BLaER1 treated with 17β-estradiol and CSF1 and Interleukin-3, amounts not matched to agents 10 nM and 100 nM (cell line): Measurements from ENCODE around the gene NOC2L.
A peak's percentile ranks its signal among the peaks of the same experiment; 100 is the strongest.

Experiments used
- H3K27ac ChIP-seq, 11 experiments: shearing (Covaris generic); formaldehyde crosslinking; 2 replicates each; pipeline ENCODE4 v1.8.1; 2022
- H3K27me3 ChIP-seq, 11 experiments: shearing (Covaris generic); formaldehyde crosslinking; 2 replicates each; pipeline ENCODE4 v1.8.1; 2022
- H3K36me3 ChIP-seq, 11 experiments: shearing (Covaris generic); formaldehyde crosslinking; 2 replicates each; pipeline ENCODE4 v1.8.1; 2022
- H3K4me1 ChIP-seq, 10 experiments: shearing (Covaris generic); formaldehyde crosslinking; 2 replicates each; pipeline ENCODE4 v1.8.1; 2022
- H3K4me2 ChIP-seq, 11 experiments: shearing (Covaris generic); formaldehyde crosslinking; 2 replicates each; pipeline ENCODE4 v1.8.1; 2022
- H3K4me3 ChIP-seq, 10 experiments: shearing (Covaris generic); formaldehyde crosslinking; 2 replicates each; pipeline ENCODE4 v1.8.1; 2022
- H3K9ac ChIP-seq, 11 experiments: shearing (Covaris generic); formaldehyde crosslinking; 2 replicates each; pipeline ENCODE4 v1.8.1; 2022
- H3K9me3 ChIP-seq, 11 experiments: shearing (Covaris generic); formaldehyde crosslinking; replicated peaks in 1 of 11; 2 replicates each; pipeline ENCODE4 v1.8.1; 2022
- H4K20me1 ChIP-seq, 11 experiments: shearing (Covaris generic); formaldehyde crosslinking; 2 replicates each; pipeline ENCODE4 v1.8.1; 2022
- Cebpa-rat ChIP-seq, 11 experiments: shearing (Covaris generic); IDR thresholded peaks; 2 replicates each; pipeline ENCODE4 v1.8.1; 2022

The NOC2L gene

GRCh38 chr1:958823-959730, at the start of gene NOC2L:
NOC2L (minus strand) TSS chr1:959256; CDS start chr1:959240, 16 bp downstream.
- peaks cover 6 to 17% (median 7%) of the 10 kb centered on the region in 11 experiments; a peak in 18 of 22 replicates for H3K27me3 ChIP-seq
- TF ChIP-seq Cebpa-rat (IDR thresholded peaks at IDR 0.05) = no peak
- H3K9me3 ChIP-seq = no peaks in the 10 kb centered on the region
- peak within 1 kb of the TSS; percentile 96 to 100 (median 98) for H3K4me2 ChIP-seq
- H3K27ac ChIP-seq = peak within 1 kb of the TSS; percentile 54 to 86 (median 74)
- peak within 1 kb of the TSS; percentile 76 to 94 (median 88) for H3K9ac ChIP-seq
- H3K4me1 ChIP-seq = peaks cover 49 to 58% (median 52%) of the 10 kb centered on the region in 10 experiments
- peaks cover 31 to 57% (median 51%) of the 10 kb centered on the region in 11 experiments for H3K36me3 ChIP-seq
- H3K4me3 ChIP-seq = peak within 1 kb of the TSS; percentile 84 to 100 (median 96)
- peaks cover 0 to 79% (median 59%) of the 10 kb centered on the region in 11 experiments; a peak in 19 of 22 replicates for H4K20me1 ChIP-seq

GRCh38 chr1:1006305-1007159, 47.5 kb upstream of the NOC2L start:
- H3K9me3 ChIP-seq = peaks cover 0 to 6% (median 0%) of the 10 kb centered on the region in 11 experiments; a peak in 3 of 22 replicates
- H3K36me3 ChIP-seq = no peaks in the 10 kb centered on the region
- H3K4me2 ChIP-seq = 0 out of 22 replicates have a peak overlapping the region, but pooled peaks of 1 of the 11 experiments have one; percentile 80
- H3K27ac ChIP-seq = no peak overlapping the region
- no peak for TF ChIP-seq Cebpa-rat (IDR thresholded peaks at IDR 0.05)
- H3K27me3 ChIP-seq = peaks cover 19 to 49% (median 33%) of the 10 kb centered on the region in 11 experiments
- H3K9ac ChIP-seq = no peak overlapping the region
- H4K20me1 ChIP-seq = peaks cover 0 to 40% (median 2%) of the 10 kb centered on the region in 11 experiments; a peak in 8 of 22 replicates
- H3K4me3 ChIP-seq = no peak overlapping the region
- H3K4me1 ChIP-seq = peaks cover 28 to 50% (median 36%) of the 10 kb centered on the region in 10 experiments

- peak overlapping the region in 10 of 11 experiments; percentile 71 to 94 (median 80); a peak in 17 of 22 replicates for H3K4me2 ChIP-seq
- peaks cover 30 to 57% (median 43%) of the 10 kb centered on the region in 10 experiments for H3K4me1 ChIP-seq
- H3K36me3 ChIP-seq = no peaks in the 10 kb centered on the region
- TF ChIP-seq Cebpa-rat (IDR thresholded peaks at IDR 0.05) = no peak
- H3K9me3 ChIP-seq = peaks cover 0 to 6% (median 0%) of the 10 kb centered on the region in 11 experiments; a peak in 2 of 22 replicates
- peaks cover 26 to 49% (median 38%) of the 10 kb centered on the region in 11 experiments for H3K27me3 ChIP-seq
- 0 out of 22 replicates have a peak overlapping the region, but pooled peaks of 1 of the 11 experiments have one; percentile 39 for H3K9ac ChIP-seq
- H3K4me3 ChIP-seq = no peak overlapping the region
- no peak overlapping the region for H3K27ac ChIP-seq
- peaks cover 0 to 47% (median 5%) of the 10 kb centered on the region in 11 experiments; a peak in 9 of 22 replicates for H4K20me1 ChIP-seq
Observed at GRCh38 chr1:1005774-1006304, 46.8 kb upstream of the NOC2L start.

- Histone ChIP-seq H3K4me3 (no peak overlapping the region), H3K4me1 (peaks cover 38 to 65% (median 51%) of the 10 kb centered on the region in 10 experiments), H3K36me3 (no peaks in the 10 kb centered on the region), H3K27ac (0 out of 22 replicates have a peak overlapping the region, but pooled peaks of 1 of the 11 experiments have one; percentile 14), H4K20me1 (peaks cover 0 to 47% (median 7%) of the 10 kb centered on the region in 11 experiments; a peak in 12 of 22 replicates), H3K9me3 (peaks cover 0 to 5% (median 0%) of the 10 kb centered on the region in 11 experiments; a peak in 2 of 22 replicates), H3K4me2 (peak overlapping the region; percentile 65 to 94 (median 80)), H3K9ac (peak overlapping the region in 6 of 11 experiments; percentile 5 to 59 (median 42); a peak in 8 of 22 replicates), H3K27me3 (peaks cover 34 to 54% (median 45%) of the 10 kb centered on the region in 11 experiments)
- TF ChIP-seq Cebpa-rat (IDR thresholded peaks at IDR 0.05) = no peak
Observed at GRCh38 chr1:1004780-1005697, 46.0 kb upstream of the NOC2L start.

- no peak overlapping the region for H3K4me3 ChIP-seq
- TF ChIP-seq Cebpa-rat (IDR thresholded peaks at IDR 0.05) = no peak
- peaks cover 40 to 60% (median 52%) of the 10 kb centered on the region in 11 experiments for H3K27me3 ChIP-seq
- H3K4me2 ChIP-seq = peak overlapping the region; percentile 65 to 94 (median 80)
- H3K9ac ChIP-seq = peak overlapping the region in 5 of 11 experiments; percentile 5 to 59 (median 44); a peak in 7 of 22 replicates
- H3K9me3 ChIP-seq = peaks cover 0 to 5% (median 0%) of the 10 kb centered on the region in 11 experiments; a peak in 1 of 22 replicates
- no peaks in the 10 kb centered on the region for H3K36me3 ChIP-seq
- no peak overlapping the region for H3K27ac ChIP-seq
- peaks cover 0 to 52% (median 13%) of the 10 kb centered on the region in 11 experiments; a peak in 18 of 22 replicates for H4K20me1 ChIP-seq
- H3K4me1 ChIP-seq = peaks cover 40 to 69% (median 55%) of the 10 kb centered on the region in 10 experiments
Observed at GRCh38 chr1:1004420-1004779, 45.3 kb upstream of the NOC2L start.

- peak overlapping the region in 3 of 11 experiments; percentile 5 to 44 (median 39); a peak in 3 of 22 replicates for H3K9ac ChIP-seq
- H3K27ac ChIP-seq = no peak overlapping the region
- no peak overlapping the region for H3K4me3 ChIP-seq
- H4K20me1 ChIP-seq = peaks cover 0 to 58% (median 19%) of the 10 kb centered on the region in 11 experiments; a peak in 18 of 22 replicates
- no peak for TF ChIP-seq Cebpa-rat (IDR thresholded peaks at IDR 0.05)
- H3K4me1 ChIP-seq = peaks cover 38 to 69% (median 57%) of the 10 kb centered on the region in 10 experiments
- no peaks in the 10 kb centered on the region for H3K36me3 ChIP-seq
- peaks cover 0 to 2% (median 0%) of the 10 kb centered on the region in 11 experiments; a peak in 1 of 22 replicates for H3K9me3 ChIP-seq
- H3K4me2 ChIP-seq = peak overlapping the region in 10 of 11 experiments; percentile 65 to 94 (median 80); a peak in 20 of 22 replicates
- peaks cover 46 to 66% (median 58%) of the 10 kb centered on the region in 11 experiments for H3K27me3 ChIP-seq
Observed at GRCh38 chr1:1003618-1004419, 44.8 kb upstream of the NOC2L start.
